Middle frontal gyrus (tissue), 1 donor: ENCODE data around the gene TNFSF11.

Experiments used
- DNase-seq: peaks from one replicate; pipeline ENCODE4 v3.0.0-alpha.2; 2015; ENCODE audit warnings: low spot score; ENCODE audit errors: extremely low spot score

Gene TNFSF11

DNA sequence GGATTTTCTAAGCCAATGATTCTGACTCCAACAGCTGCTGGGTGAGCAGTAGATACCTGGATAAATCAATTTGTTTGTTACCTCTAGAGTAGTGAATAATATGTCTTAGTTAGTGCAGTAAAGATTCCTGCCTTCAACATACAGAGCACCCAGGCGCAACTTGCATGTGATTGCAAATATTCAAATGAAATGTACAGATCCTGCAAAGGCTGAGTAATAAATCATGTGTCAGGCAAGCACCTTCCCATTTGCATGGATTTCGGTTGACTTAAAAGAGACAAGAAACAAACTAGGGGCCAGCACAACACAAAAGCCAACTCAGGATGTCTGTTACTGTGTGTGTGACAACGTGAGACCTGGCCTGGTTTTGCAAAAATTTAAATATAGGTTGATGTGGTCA is 79.7 kb downstream of the TNFSF11 start:
- no peak for DNase-seq

DNA sequence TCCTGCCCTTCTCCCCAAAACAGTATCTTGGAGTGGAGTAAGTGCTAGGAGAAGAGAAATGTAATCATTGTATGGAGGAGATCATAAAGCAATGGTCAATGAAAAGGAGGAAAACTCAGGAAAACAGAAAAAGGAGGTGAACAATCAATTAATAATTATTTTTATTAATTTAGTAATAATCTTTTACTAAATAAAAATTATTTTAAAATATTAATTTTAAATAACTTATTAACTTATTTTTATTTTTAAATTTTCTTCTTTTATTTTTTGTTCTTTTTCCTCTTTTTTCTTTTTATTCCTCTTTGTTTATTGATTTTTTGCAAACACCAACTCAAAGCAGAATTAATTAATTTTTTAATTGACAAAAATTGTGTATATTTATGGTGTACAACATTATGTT is 80.3 kb downstream of the TNFSF11 start:
- DNase-seq, result no peak

DNA sequence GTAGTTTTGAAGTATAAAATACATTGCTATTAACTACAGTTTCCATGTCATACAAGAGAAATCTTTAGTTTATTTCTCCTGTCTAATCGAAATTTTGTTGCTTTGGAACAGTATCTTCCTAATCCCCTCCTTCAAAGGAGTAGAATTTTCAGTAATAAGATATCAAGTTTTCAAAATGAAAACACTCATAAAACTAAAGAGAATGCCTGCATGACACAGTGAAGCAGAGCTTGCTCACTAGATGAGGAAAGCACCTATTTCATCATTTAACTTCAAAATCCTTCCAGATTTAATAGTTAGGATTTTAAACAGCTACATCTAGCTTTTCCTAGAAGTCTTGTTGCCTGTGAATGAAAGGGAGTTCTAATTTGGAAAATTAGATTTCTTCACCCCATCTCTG is 80.8 kb downstream of the TNFSF11 start:
- DNase-seq, result no peak

DNA sequence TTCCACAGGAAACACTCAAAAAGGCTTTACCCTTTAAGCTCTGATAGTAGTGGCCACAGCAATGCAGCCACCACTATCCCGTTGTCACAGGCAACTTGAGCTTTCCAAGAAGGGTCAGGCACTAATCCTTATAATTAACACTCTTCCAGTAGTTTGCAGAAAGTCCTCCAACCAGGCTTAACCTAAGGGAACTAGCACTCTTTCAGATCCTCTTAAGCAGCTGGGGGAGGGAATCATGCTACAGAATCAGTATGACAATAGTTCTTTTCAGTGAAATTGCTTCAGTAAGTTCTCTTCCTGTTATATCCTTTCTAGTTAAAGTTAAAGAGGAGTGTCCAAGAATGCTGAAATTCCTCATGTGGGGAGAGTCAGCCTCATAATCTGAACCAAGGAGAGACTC is 82.2 kb downstream of the TNFSF11 start:
- DNase-seq, result no peak

DNA sequence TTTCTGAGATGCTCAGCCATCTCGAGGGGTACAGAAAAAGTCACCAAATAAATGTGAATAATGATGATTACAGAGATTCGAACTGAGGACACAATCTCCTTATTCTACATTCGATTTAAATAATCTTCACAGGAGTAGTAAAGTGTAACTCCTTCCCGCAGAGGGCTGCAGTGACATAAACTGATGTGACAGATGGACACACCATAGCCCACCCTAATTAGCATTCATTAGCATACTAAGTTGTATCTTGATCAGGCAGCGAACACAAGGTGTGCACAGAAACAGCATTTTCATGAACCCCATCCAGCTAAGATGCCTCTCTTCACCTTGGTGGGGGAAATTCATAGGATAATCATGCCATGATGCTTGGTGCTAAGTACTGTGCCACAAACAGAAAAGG is 83.0 kb downstream of the TNFSF11 start:
- DNase-seq, result no peak
